Fibroblast of upper back skin (primary cell): Measurements from ENCODE around the gene CCDC12.
A peak's percentile ranks its signal among the peaks of the same experiment; 100 is the strongest.

Source experiments
- DNase-seq: peaks from one replicate; pipeline ENCODE4 v3.0.0-alpha.2; 2013

The CCDC12 gene

GRCh38 chr3:46903341-46904302 lies 72.9 kb downstream of the CCDC12 start:
- DNase-seq, result peak; percentile 67

GRCh38 chr3:46902188-46902631 lies 74.3 kb downstream of the CCDC12 start:
- DNase-seq, result no peak

DNA sequence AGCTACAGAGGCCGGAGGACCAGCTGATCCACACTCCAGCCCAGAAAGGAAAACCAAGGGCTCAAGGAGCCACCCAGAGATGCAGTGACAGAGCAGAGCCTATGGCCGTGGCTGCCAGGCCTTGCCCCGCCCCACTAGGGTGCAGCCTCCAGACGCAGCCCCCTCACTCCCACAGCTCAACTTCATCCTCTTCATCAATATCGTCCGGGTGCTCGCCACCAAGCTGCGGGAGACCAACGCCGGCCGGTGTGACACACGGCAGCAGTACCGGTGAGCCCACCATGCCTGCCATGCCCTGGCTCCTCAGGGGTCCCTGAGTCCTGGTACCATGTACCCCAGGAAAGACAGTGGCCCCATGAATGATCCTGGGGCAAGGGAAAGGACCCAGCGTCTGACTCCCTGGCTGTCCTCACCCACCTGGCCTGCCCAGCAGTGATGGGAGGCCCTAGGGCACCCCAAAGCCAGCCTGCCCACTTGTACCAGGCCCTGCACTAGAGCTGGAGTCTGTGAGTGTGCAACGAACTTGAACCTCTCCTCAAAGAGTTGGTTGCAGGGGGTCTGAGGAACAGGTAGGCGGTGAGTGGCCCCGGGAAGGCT lies 74.9 kb downstream of the CCDC12 start:
- no peak for DNase-seq

GRCh38 chr3:46901061-46901460 lies 75.5 kb downstream of the CCDC12 start:
- DNase-seq, result no peak

- DNase-seq, result no peak
Measured at GRCh38 chr3:46900356-46900755, 76.2 kb downstream of the CCDC12 start.

DNA sequence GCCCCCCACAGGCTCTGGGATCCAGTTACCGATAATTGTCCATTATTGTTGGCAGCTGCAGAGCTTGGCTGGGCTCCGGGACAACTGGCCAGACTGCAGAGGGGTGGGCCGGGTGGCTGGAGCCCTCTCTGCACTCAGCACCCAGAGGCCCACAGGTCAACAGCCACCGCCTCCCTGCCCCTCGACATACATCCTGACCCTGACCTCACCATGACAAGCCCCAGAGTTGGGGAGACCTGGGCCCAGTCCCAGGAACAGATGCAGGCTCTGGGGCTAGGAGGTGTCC lies 76.6 kb downstream of the CCDC12 start:
- DNase-seq, result no peak

GRCh38 chr3:46899151-46900006 lies 77.2 kb downstream of the CCDC12 start:
- DNase-seq, result no peak

DNA sequence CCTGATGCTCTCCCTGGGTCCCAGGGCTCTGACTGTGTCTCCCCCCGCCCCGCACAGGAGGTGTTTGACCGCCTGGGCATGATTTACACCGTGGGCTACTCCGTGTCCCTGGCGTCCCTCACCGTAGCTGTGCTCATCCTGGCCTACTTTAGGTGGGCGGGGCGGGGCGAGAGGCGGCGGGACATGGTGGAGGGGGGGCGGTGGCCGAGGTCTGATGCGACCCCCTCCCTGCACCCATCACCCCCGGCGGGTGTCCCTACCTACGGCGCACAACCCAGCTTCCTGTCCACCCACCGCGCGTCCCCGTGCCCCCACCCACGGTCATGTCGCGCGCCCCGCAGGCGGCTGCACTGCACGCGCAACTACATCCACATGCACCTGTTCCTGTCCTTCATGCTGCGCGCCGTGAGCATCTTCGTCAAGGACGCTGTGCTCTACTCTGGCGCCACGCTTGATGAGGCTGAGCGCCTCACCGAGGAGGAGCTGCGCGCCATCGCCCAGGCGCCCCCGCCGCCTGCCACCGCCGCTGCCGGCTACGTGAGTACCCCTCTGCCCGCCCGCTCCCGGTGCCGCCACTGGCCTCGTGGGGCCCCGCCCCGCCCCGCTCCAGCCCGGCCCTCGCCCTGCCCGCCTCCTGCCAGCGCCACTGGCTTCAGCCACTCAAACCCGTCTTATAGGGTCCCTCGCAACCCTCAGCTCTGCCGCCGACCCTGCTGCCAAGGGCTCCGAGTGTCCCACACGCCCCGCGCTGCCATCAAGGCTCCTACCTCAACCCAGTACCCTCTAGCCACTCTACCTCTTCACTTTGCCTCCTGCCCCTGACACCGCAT lies 78.0 kb downstream of the CCDC12 start:
- DNase-seq, result no peak

GRCh38 chr3:46897829-46898320 lies 78.7 kb downstream of the CCDC12 start:
- no peak for DNase-seq

GRCh38 chr3:46897031-46897430 lies 79.5 kb downstream of the CCDC12 start:
- no peak for DNase-seq

GRCh38 chr3:46896386-46896785 lies 80.2 kb downstream of the CCDC12 start:
- DNase-seq, result no peak

GRCh38 chr3:46895761-46896160 lies 80.8 kb downstream of the CCDC12 start:
- no peak for DNase-seq

GRCh38 chr3:46895204-46895660 lies 81.3 kb downstream of the CCDC12 start:
- DNase-seq, result peak; percentile 42

DNA sequence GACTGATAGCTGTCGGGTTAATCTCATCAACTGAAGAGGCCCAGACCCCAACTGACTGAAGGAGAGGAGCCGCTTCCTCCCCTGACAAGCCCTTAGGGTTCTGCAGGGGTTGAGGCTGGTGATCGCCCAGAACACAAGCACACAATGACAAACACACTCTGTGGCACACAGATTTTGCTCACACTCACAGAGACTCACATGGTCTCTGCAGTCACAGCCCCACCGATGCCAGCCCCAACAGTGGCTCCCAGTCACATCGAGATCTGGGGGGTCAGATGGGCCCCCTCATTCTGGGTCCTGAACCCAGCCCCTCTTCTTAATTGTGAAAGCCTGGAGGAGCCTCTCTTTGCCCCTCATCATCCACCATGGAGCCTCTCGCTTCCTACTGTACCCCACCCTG lies 82.3 kb downstream of the CCDC12 start:
- DNase-seq, result no peak

DNA sequence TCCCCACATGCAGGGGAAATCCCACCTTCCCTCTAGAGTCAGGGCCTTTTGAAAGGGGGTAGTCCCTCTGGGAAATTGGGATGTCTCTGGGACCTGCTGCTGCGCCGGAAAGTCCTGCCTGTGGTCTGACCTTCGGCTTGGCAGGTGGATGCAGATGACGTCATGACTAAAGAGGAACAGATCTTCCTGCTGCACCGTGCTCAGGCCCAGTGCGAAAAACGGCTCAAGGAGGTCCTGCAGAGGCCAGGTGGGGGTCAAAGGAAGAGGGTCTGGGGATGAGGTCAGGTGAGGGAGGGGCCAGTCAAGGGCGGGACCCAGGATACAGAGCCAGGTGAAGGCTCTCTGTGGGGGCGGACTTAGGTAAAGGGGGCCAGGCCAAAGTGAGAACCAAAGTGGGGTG lies 82.8 kb downstream of the CCDC12 start:
- no peak for DNase-seq

- no peak for DNase-seq
Measured at GRCh38 chr3:46893146-46893748, 83.3 kb downstream of the CCDC12 start.

GRCh38 chr3:46892285-46893145 lies 84.0 kb downstream of the CCDC12 start:
- DNase-seq, result peak; percentile 18

DNA sequence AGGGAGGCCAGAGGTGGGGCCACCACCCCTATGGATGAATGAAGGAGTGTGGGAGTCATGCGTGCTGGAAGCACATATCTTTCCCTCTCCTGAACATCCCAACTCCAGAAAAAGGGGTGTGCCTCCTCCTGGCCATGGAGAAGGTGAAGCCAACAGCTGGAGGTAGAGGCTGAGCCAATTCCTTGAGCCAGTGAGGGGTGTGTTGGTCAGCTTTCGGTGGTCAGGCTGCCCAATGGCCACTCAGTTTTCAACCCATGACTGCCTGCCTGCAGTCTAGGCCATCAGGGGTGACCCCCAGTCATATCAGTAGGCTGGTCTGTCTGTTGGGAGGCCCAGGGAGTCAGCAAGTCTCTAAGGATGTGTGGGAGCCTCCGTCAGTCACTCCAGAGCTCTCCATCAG lies 85.4 kb downstream of the CCDC12 start:
- no peak for DNase-seq

GRCh38 chr3:46890132-46890531 lies 86.4 kb downstream of the CCDC12 start:
- no peak for DNase-seq

DNA sequence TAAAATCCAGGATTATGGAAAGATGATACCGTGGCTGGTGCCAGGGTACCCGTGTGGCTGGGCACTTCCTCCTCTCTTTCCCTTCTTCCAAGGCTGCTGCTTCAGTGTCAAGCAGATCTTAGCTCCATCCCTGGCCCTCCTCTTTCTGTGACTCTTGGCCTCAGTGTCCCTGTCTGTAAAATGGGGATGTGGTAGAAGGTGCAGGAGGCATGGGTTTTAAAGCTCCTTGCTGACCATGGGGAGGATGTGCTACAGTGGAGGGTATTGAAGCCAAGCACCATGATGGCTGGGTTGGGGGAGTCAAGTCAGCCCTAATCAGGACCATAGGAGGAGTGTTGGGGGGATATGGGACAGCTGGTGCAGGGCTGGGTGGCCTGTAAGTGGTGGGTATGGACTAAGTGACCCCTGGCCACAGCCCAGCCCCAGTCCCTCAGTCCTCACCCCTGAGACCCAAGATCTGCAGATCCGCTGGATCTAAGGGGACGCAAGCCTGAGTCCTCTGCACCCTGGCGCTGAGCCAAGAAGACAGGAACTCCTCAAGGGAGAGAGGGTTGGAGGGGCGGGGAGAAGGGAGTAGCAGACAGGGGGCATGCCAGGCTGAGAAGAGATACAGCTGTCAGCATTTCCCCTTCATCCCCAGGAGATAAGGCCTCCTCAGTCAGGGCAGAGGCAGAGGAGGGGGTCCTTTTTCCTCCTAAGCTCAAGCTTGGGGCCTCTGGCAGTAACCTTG lies 87.0 kb downstream of the CCDC12 start:
- no peak for DNase-seq
